ENCODE measurements around the gene PTPRD.

Gene PTPRD

DNA sequence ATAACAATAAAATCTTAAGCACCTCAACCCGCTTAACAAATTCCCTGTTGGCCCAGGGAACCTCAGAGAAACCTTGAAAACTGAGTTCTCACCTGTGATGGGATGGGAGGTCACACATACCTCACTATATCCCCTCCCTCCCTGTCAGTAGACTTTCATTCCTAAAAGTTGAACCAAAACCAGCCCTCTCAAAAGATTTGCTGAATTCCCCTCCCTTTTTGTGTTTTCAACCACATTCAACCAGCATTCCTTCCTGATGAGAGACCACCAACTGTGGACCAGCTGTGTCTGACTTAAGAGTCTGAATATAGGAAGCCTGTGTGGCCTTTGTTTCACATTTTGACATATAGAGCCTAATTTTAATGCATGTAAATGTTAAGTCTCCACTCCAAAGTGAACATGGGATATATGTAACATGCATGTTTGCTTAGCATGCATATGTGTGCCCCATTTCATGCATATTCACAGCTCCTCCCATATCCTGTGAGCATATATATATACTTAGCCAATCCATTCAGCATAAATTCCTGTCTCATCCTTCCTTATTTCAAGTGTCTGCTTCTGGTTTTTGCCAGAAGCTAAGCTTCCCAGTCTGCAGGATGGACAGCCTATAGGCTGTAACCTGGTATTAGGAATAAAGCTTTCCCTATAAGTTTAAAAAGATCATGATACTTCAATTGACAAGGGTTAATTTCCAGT is 604.6 kb downstream of the PTPRD start:
- Histone ChIP-seq H3K27ac (ENCODE audit: extremely low read depth, low read depth, low read length) (no peak overlapping the region), H3K4me3 (ENCODE audit: low read depth, low read length) (no peak overlapping the region)

DNA sequence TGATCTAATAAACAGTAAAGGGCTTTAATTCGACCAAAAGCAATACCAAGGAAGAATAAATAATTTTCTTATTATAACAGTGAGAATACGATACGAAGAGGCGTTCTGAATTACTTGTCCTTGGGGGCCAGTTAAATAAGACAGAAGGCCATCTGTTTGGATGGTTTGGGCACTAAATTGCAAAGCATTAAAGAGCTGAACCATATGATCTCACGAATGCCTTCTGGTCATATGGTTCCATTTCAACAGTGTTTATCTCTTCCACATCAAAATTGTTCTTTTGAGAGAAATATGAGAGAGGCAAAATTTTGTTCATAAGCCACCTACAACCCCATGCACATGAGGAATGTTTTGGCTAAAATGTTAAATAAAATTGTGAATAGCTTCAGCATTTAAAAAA is 605.4 kb downstream of the PTPRD start:
- ChIA-PET CTCF (no interaction called here), POLR2A (no interaction called here)
- Histone ChIP-seq H3K36me3 (ENCODE audit: control insufficient read depth in 2 of 2, insufficient read depth in 1 of 2, low read length in 2 of 2) (no peaks in the 10 kb centered on the region), H3K27ac (ENCODE audit: extremely low read depth, low read depth, low read length) (no peak overlapping the region), H3K9me3 (ENCODE audit: control insufficient read depth, insufficient read depth, low read depth, low read length) (no peaks in the 10 kb centered on the region), H3K4me1 (ENCODE audit: control insufficient read depth, insufficient read depth, low read length) (no peaks in the 10 kb centered on the region), H3K4me3 (ENCODE audit: low read depth, low read length) (no peak overlapping the region)
- TF ChIP-seq ZNF292 (tag by site-specific recombination; IDR thresholded peaks at IDR 0.05; ENCODE audit: borderline replicate concordance, low read depth) (no peak), ZNF596 (tag by site-specific recombination; IDR thresholded peaks at IDR 0.05) (no peak), ZNF701 (tag by site-specific recombination; IDR thresholded peaks at IDR 0.05) (no peak), PRDM2 (tag by site-specific recombination; IDR thresholded peaks at IDR 0.05; ENCODE audit: borderline replicate concordance) (no peak), ZNF223 (tag by site-specific recombination; IDR thresholded peaks at IDR 0.05) (no peak), OSR2 (tag by site-specific recombination; IDR thresholded peaks at IDR 0.05) (no peak), ZNF311 (tag by site-specific recombination; IDR thresholded peaks at IDR 0.05; ENCODE audit: borderline replicate concordance) (no peak), ZNF433 (tag by site-specific recombination; IDR thresholded peaks at IDR 0.05; ENCODE audit: low read depth) (no peak), AEBP2 (tag by site-specific recombination; IDR thresholded peaks at IDR 0.05; ENCODE audit: borderline replicate concordance) (no peak)
- TF ChIP-seq, protein P1, sequence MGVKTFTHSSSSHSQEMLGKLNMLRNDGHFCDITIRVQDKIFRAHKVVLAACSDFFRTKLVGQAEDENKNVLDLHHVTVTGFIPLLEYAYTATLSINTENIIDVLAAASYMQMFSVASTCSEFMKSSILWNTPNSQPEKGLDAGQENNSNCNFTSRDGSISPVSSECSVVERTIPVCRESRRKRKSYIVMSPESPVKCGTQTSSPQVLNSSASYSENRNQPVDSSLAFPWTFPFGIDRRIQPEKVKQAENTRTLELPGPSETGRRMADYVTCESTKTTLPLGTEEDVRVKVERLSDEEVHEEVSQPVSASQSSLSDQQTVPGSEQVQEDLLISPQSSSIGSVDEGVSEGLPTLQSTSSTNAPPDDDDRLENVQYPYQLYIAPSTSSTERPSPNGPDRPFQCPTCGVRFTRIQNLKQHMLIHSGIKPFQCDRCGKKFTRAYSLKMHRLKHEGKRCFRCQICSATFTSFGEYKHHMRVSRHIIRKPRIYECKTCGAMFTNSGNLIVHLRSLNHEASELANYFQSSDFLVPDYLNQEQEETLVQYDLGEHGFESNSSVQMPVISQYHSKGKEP (tag by site-specific recombination; IDR thresholded peaks at IDR 0.05) = no peak

More for the DNA sequence above, 604.6 kb downstream of the PTPRD start:
- H3K9me3 ChIP-seq (ENCODE audit: control insufficient read depth, insufficient read depth, low read depth, low read length) = no peaks in the 10 kb centered on the region
- TF ChIP-seq ZNF138 (tag by site-specific recombination; IDR thresholded peaks at IDR 0.05; ENCODE audit: borderline replicate concordance) (no peak), ZNF585B (tag by site-specific recombination; IDR thresholded peaks at IDR 0.05) (no peak), PRDM2 (tag by site-specific recombination; IDR thresholded peaks at IDR 0.05; ENCODE audit: borderline replicate concordance) (no peak)
- H3K4me1 ChIP-seq (ENCODE audit: control insufficient read depth, insufficient read depth, low read length) = no peaks in the 10 kb centered on the region
- no peaks in the 10 kb centered on the region for H3K36me3 ChIP-seq (ENCODE audit: control insufficient read depth in 2 of 2, insufficient read depth in 1 of 2, low read length in 2 of 2)
- ChIA-PET CTCF (interaction anchor here (0.6 kb wide), 1 partner anchor 295 kb away, joined by 3 read pairs; no protein-coding TSS in a partner anchor), POLR2A (no interaction called here)
